ENCODE data around the gene POP5.
"Not testable (repeated sequence)": the region's sequence is repeated elsewhere in the genome, so short reads cannot be mapped to it uniquely, and the experiment has no call there.

The POP5 gene, protein sequence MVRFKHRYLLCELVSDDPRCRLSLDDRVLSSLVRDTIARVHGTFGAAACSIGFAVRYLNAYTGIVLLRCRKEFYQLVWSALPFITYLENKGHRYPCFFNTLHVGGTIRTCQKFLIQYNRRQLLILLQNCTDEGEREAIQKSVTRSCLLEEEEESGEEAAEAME

GRCh38 chr12:120580787-120581723, at the start of gene POP5:
POP5 (minus strand) TSS chr12:120581402; CDS start chr12:120581362, 40 bp downstream.
- DNase-seq (ENCODE audit: extremely low read depth in 1 of 2, low read depth in 1 of 2): peak; percentile 86 to 87

GRCh38 chr12:120630104-120630892, 49.1 kb upstream of the POP5 start:
- no peak for DNase-seq (ENCODE audit: extremely low read depth in 1 of 2, low read depth in 1 of 2)

GRCh38 chr12:120628919-120629318, 47.7 kb upstream of the POP5 start:
- DNase-seq (ENCODE audit: extremely low read depth in 1 of 2, low read depth in 1 of 2): no peak

DNA sequence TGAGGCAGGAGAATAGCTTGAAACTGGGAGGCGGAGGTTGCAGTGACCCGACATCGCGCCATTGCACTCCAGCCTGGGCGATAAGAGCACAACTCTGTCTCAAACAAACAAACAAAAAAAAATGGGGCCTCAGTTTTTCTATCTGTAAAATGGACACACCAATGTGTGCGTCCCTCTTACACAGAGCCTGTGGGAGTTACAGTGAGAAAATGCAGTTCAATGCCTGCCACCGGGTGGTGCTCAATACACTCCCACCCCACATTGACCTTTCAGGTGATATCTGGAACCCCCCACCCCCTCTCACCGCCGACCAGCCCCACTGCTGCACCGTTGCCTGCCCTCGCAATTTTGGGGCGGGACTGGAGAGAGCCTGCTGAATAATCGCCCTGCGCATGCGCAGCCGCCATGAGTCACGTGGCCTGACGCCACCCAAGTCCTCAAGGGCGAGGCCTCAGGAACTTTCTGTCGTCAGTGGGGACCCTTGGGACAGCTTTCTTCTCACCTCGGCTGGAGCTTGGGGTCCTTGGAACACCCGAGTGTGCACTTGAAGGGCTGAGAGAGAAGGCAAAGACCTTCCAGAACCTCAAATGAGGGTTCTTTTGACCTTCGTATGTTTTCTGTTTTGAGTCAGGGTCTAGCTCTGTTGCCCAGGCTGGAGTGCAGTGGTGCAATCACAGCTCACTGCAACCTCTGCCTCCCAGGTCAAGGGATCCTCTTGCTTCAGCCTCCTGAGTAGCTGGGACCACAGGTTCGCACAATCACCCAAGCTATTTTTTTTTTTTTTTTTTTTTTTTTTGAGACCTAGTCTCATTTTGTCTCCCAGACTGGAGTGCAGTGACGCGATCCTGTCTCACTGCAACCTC, 44.6 kb upstream of the POP5 start:
- DNase-seq (ENCODE audit: extremely low read depth in 1 of 2, low read depth in 1 of 2): no peak

DNA sequence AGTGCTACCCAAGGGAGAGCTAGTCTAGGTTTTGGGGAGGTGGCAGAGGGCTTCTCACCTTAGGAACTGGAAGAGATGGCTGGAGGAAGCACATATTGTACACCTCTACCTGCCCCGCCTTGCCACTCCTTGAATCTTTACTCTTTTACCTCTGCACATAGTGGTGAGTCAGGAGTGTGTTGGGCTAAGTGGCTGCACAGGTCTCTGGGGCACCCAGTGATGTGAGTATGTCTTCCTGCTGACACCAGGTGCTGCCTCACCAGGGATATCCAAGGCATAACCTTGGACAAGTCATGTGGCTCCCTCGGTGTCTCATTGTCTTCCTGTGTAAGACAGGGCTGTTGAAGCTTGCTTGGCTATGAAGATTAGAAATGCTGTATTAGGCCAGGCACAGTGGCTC, 39.4 kb upstream of the POP5 start:
- no peak for DNase-seq (ENCODE audit: extremely low read depth in 1 of 2, low read depth in 1 of 2)

DNA sequence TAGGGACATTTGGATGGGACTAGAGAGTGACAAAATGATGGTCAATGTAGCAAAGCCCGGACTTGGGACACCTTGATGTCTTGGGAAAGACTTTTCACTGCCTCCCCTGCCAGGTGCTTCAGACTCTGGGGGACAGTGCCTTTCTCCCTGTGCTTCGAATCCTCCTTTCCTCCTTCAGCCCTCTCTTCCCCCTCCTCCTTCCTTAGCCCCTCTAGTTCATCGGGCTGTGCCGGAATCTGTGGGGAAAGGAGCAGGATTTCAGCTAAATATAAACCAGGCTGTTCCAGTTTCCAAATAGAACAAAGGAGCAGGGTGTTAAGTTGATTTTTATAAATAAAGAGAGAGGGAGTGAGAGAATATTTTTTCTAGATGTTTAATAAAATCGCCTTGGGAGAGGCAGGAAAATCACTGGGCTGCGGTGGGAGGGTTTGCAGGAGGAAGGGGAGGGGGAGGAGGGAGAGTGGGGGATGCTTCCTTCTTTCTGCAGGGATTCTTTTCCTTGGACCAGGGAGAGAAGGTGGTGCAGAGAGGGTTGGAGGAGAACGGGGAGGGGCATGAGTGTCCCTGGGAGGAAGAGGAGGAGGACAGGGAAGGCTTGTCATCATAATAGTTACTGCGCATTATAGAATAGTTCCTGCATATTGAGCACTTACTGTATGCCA, 37.9 kb upstream of the POP5 start:
- DNase-seq (ENCODE audit: extremely low read depth in 1 of 2, low read depth in 1 of 2): no peak

- not testable (repeated sequence) for DNase-seq (ENCODE audit: extremely low read depth in 1 of 2, low read depth in 1 of 2)
These were observed 36.6 kb upstream of the POP5 start for GRCh38 chr12:120617767-120618166.

- not testable (repeated sequence) for DNase-seq (ENCODE audit: extremely low read depth in 1 of 2, low read depth in 1 of 2)
These were observed 36.0 kb upstream of the POP5 start for GRCh38 chr12:120617193-120617592.

- DNase-seq (ENCODE audit: extremely low read depth in 1 of 2, low read depth in 1 of 2): no peak
These were observed 33.6 kb upstream of the POP5 start for GRCh38 chr12:120614848-120615247.

- not testable (repeated sequence) for DNase-seq (ENCODE audit: extremely low read depth in 1 of 2, low read depth in 1 of 2)
These were observed 30.3 kb upstream of the POP5 start for GRCh38 chr12:120611534-120611933.

- DNase-seq (ENCODE audit: extremely low read depth in 1 of 2, low read depth in 1 of 2): no peak
These were observed 29.4 kb upstream of the POP5 start for GRCh38 chr12:120610560-120610959.

DNA sequence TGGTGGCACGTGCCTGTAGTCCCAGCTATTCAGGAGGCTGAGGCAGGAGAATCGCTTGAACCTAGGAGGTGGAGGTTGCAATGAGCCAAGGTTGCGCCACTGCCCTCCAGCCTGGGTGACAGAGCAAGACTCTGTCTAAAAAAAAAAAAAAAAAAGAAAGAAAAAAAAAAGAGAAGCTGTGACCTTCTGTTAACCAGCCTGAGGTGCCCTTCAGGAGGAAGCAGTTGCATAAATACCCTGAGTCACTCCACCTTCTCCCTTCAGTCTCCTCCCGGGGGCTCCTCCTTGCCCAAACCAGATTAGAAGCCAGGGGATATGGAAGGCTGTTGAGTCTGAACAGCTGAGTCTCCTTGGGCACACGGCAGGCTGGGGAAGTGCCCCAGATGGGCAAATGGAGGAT, 21.2 kb upstream of the POP5 start:
- DNase-seq (ENCODE audit: extremely low read depth in 1 of 2, low read depth in 1 of 2): not testable (repeated sequence)

- no peak for DNase-seq (ENCODE audit: extremely low read depth in 1 of 2, low read depth in 1 of 2)
These were observed 18.7 kb upstream of the POP5 start for GRCh38 chr12:120599672-120600552.

GRCh38 chr12:120598674-120599463, 17.7 kb upstream of the POP5 start:
- no peak for DNase-seq (ENCODE audit: extremely low read depth in 1 of 2, low read depth in 1 of 2)

GRCh38 chr12:120597861-120598260, 16.7 kb upstream of the POP5 start:
- DNase-seq (ENCODE audit: extremely low read depth in 1 of 2, low read depth in 1 of 2): no peak

GRCh38 chr12:120596901-120597300, 15.7 kb upstream of the POP5 start:
- DNase-seq (ENCODE audit: extremely low read depth in 1 of 2, low read depth in 1 of 2): no peak

- DNase-seq (ENCODE audit: extremely low read depth in 1 of 2, low read depth in 1 of 2): no peak
These were observed 11.2 kb upstream of the POP5 start for GRCh38 chr12:120592121-120593049.

Measured in activated CD8-positive, alpha-beta memory T cell treated with anti-CD3 and anti-CD28 coated beads for 1 hour (primary cell).